ENCODE data around the gene FLT3LG.

DNA sequence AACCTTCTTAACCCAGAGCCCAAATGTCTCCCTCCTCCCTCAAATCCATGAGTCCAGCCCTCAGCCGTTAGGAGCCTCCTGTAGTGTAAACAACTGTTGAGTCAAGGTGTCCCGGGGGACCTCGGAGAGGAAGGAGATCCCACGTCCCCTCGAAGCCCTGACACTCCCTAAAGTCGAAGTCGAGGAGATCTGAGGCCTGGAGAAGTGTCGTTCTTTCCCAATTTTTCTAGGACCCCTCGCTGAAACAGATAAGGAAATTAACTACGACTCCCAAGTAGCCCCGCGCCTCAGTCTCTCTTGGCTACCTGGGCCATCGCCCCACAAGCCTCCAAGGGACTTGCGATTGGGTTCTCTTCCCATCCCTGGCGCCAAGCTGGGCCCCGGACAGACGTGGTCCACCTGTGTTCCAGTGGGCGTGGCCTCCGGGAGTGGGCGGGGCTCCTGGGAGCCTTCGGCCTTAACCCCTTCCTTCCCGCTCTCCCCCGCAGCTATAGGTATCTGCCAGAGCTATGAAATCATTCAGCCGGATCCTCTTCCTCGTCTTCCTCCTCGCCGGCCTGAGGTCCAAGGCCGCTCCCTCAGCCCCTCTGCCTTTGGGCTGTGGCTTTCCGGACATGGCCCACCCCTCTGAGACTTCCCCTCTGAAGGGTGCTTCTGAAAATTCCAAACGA, 48.0 kb upstream of the FLT3LG start:
- TF ChIP-seq, protein P1, sequence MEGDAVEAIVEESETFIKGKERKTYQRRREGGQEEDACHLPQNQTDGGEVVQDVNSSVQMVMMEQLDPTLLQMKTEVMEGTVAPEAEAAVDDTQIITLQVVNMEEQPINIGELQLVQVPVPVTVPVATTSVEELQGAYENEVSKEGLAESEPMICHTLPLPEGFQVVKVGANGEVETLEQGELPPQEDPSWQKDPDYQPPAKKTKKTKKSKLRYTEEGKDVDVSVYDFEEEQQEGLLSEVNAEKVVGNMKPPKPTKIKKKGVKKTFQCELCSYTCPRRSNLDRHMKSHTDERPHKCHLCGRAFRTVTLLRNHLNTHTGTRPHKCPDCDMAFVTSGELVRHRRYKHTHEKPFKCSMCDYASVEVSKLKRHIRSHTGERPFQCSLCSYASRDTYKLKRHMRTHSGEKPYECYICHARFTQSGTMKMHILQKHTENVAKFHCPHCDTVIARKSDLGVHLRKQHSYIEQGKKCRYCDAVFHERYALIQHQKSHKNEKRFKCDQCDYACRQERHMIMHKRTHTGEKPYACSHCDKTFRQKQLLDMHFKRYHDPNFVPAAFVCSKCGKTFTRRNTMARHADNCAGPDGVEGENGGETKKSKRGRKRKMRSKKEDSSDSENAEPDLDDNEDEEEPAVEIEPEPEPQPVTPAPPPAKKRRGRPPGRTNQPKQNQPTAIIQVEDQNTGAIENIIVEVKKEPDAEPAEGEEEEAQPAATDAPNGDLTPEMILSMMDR (IDR thresholded peaks at IDR 0.05), result no peak
- no peak for TF ChIP-seq POLR2A (IDR thresholded peaks at IDR 0.05)

Data from uterus (tissue), 2 donors.